Activated CD8-positive, alpha-beta memory T cell treated with anti-CD3 and anti-CD28 coated beads for 1 hour (primary cell): ENCODE results near the gene SF3A2.

Source experiments
- DNase-seq, 2 donors: peaks; one replicate each; pipeline ENCODE4 v3.0.0-alpha.2; 2020; ENCODE audit warnings: low read depth in 1 of 2; ENCODE audit errors: extremely low read depth in 1 of 2

The SF3A2 gene

DNA sequence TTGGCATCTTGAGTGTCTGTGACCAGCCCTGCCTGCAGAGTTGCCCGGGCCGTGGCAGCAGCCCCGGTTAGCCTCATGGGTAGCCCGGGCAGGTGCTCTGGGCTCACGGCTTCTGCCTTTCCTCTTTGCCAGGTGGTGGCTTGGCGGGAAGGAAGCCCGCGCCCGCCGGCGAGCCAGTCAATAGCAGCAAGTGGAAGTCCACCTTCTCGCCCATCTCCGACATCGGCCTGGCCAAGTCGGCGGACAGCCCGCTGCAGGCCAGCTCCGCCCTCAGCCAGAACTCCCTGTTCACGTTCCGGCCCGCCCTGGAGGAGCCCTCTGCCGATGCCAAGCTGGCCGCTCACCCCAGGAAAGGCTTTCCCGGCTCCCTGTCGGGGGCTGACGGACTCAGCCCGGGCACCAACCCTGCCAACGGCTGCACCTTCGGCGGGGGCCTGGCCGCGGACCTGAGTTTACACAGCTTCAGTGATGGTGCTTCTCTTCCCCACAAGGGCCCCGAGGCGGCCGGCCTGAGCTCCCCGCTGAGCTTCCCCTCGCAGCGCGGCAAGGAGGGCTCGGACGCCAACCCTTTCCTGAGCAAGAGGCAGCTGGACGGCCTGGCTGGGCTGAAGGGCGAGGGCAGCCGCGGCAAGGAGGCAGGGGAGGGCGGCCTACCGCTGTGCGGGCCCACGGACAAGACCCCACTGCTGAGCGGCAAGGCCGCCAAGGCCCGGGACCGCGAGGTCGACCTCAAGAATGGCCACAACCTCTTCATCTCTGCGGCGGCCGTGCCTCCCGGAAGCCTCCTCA is 10.4 kb upstream of the SF3A2 start:
- no peak for DNase-seq

DNA sequence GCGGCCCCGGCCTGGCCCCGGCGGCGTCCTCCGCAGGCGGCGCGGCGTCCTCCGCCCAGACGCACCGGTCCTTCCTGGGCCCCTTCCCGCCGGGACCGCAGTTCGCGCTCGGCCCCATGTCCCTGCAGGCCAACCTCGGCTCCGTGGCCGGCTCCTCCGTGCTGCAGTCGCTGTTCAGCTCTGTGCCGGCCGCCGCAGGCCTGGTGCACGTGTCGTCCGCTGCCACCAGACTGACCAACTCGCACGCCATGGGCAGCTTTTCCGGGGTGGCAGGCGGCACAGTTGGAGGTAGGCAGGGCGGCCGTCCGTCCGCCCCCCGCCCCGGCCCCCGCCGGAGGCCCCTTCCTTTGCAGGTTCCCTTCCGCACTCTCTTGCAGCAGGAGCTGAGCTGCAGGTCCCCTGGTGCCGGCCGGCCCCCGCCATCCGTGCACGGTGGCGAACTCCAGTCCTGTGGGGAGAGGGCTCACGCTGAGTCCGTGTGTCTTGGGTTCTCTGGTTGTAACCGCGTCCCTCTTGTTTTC is 9.7 kb upstream of the SF3A2 start:
- DNase-seq = no peak

DNA sequence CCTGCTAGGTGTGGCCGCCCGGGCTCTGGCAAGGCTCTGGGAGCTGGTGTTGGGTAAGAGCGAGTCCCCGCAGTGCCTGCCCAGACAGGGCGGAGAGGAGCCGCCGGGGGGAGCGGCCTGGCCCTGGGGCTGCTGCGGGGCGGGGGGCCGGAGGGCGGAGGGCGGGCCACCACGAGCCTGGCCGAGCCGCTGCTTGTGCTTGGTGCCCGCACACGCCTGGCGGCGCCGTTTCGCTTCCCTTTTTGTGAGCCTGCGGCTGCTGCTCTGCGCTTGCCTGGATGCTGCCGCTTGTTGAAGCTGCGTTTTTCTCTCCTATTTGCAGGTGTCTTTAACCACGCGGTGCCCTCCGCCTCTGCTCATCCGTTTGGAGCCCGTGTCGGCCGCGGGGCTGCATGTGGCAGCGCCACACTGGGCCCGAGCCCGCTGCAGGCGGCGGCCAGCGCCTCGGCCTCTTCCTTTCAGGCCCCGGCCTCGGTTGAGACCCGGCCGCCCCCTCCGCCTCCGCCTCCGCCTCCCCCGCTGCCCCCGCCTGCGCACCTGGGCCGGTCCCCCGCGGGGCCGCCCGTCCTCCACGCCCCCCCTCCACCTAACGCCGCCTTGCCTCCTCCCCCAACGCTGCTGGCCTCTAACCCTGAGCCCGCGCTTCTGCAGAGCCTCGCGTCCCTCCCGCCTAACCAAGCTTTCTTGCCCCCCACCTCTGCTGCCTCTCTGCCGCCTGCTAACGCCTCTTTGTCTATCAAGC is 9.0 kb upstream of the SF3A2 start:
- DNase-seq = no peak

DNA sequence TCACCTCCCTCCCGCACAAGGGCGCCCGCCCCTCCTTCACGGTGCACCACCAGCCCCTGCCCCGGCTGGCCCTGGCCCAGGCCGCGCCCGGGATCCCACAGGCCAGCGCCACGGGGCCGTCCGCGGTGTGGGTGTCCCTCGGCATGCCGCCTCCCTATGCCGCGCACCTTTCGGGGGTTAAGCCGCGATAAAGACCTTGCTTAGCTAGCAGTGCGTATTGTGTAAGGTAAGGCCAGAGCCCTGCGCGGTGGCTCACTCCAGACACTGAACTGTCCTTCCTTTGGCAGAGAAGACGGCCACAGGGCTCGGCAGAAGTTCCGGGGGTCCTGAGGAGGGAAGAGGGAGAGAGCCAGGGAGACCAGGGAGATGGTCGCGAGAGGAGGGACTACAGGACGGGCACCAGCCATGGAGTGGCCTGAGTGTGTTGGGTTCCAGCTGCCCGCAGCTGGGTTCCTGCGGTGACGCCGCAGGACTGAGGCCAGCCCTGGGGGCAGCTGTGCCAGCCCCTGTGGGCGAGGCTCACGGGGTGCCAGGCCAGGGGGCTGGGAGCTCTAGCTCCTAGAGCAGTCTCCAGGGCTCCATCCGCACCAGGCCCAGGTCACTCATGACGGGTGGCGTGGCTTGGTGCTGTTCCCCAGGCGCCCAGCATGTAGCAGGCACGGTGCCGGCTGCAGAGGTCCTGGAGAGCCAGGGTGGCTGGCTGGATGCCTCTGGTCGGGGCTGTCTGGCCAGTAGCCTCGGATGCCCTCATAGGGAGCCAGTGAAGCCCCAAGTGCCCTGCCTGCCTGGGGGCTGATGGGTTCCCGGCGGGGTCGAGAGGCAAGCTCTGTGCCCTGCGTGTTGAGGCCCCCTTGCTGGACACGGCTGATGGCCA is 8.2 kb upstream of the SF3A2 start:
- DNase-seq = no peak

DNA sequence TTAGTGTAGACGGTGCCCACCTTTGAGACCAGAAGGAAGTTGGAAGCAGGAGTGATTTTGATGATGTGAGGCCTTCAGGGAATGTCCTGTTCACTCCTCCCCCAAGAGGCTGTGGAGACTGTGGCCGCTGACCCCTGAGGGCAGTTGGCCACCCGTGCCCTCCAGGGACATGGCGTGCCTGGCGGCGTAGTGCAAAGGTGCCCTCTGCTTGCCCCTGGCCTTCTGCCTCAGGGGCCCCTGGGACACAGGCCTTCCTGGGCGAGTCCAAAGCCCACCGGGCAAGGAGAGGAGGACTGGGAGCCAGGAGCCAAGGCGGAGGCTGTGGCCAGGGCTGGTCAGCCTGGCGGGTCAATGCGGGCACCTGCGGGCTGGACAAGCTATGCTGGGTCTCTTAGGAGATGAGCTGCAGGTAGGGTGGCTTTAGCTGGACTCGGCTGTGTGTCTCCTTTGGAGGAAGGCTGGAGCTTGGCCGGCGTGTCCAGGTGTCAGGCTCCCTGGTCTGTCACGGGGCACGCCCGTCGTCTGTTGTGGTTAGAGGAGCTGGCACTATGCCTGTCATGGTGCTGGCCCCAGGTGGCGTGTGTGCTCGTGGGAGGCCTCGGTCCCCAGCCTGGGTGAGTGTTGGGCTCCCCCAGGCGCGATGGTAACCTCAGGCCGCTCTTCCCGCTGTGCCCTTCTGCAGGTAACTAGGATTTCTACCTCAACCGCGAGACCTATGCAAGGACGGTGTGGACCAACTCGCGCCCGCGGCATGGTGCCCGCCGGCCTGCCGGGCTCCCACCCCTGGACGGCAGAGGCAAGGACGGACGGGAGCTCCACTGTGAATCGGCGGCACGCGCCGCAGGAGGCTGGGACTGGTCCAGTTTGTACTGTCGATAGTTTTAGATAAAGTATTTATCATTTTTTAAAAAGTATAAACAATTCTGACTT is 7.3 kb upstream of the SF3A2 start:
- no peak for DNase-seq

DNA sequence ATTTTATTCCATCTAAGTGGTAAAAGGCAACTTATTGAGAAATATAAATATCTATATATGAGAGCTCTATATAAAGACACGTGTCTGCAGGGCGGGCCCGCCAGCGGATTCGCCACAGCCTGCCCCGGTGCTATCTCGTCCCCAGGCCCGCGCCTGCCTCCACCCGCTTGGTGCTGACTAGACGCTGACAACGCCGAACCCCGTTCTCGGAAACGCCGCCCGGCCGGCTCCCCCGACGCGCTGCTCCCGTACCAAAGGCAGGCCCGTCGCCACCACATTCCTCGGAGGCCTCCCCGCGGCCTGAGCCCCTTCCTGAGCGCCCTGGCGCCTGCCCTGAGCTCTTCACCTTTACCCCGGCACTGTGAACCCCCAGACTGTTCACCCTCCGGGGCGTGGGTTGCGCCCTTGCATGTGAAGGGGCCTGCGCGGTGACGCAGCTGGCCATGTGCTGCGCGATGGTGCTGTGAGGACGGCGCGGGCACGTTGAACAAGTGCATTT is 6.5 kb upstream of the SF3A2 start:
- no peak for DNase-seq

DNA sequence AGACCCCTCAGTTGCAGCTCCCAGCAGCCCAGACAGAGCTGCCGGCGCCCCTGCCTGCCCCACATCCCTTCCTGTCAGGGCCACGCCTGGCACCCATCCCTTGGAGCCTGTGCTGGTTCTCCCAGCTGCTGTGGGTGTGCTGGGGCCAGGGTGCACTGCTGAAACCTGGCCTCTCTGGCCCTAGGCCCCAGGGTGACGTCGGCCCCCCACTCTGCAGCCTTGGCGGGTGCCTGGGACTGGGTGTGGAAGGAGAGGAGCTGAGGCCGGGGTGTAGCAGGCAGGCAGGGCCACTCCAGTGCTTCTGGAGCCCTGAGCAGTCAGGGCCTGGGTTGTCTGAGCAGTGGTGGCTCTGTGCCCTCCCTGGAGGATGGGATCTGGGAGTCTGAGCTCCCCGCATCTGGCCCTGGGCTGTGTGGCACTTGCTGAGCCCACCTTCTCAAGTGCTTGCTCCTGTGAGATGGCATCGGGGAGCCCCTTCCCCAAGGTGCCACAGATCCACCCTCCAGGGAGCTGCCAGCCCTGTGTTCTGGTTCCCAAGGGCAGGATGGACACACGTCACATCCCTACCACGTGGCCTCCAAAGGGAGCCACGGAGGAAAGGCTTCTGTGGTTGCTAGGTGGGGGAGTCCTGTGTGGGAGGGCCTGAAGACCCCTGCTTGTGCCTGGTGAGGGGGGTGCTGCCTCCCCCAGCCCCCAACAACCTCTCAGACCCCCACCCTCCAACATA is 5.7 kb upstream of the SF3A2 start:
- no peak for DNase-seq

DNA sequence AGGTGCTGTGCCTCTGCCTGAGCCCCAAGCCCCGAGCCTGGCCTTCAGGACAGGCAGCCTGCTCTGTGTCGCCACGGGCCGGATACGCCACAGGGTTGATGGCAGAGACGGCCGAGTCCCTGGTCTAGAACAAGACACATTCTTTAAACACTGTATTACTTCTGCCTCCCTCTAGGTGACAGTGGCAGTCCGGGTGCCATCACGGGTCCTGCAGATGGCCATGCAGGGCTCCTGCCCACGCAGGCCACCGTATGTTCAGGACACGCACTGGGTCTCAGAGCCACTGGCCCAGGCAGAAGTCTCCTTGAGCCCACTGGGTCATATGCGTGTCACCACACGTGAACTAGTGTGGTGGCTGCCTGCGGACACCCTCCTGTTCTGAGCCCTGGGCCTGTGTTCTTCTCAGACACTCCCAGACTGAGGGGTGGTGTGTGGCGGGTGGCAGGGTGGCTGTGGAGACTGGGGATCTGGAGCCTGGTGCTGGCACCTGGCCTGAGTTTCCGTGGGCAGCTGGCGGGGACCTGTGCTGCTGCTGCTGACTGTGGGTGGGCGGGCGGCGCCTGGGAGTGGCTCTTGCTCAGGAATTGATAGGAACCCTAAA is 4.9 kb upstream of the SF3A2 start:
- DNase-seq = no peak

DNA sequence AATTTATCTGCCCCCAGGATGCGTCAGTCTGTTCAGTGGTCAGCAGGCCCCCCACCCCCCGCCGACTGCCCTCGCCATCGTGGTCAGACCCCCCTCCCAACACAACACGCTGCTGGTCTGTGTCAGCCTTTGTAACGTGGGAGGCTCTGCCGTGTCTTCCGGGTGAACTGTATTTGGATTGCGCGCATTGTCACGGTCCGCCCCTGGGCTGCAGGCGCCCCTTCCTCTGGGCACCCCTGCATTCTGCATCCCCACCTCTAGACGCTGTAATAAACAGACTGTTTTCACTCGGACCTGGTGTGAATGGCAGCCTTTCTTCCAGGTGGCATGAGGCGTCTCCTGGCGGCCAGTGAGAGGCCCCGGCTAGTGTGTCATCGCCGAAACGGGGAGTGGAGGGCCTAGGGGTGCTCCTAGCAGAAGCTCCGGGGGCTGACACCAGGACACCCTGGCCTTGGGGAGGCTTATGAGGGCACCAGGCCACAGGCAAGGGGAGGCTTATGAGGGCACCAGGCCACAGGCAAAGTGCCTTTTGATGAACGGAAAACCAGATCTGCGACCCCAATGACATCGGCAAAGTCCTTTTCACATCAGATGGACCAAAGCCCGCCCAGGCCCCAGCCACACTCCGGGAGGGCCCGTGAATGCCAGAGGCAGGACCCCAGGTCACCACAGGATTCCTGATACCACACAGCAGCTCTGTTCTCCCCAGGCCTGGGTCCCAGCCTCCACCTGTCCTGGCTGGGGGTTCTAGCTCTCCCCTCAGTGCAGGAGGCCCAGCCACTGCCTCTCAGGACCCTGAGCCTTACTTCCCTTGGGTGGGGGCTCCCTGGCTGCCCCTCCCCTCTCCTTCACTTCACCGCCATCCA is 4.1 kb upstream of the SF3A2 start:
- DNase-seq = no peak

DNA sequence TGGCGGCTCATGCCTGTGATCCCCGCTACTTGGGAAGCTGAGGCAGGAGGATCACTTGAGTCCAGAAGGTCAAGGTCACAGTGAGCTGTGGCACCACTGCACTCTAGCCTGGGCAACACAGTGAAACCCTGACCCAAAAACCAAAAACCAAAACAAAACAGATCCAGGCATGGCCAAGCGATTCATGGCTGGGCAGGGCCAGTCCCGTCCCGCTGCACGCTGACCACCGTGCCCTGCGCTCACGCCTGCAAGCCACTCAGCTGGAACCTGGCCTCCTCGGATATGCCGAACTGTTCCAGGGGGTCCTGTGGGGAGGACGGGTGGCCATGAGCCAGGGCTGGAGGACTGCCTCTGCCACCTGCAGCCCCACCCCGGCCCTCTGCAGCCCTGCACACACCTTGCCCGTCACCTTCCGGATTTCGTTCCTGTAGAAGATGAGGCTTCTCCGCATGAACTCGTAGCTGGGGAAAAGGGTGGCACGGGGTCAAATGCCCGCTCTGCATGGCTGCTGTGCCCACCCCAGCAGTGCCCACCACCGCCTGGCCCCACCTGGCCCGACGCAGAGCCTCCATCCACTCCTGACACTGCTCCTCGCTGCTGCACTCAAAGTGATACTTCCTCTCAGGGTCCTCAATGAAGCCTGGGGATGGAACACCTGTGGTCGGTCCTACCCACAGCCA is 2.9 kb upstream of the SF3A2 start:
- no peak for DNase-seq

DNA sequence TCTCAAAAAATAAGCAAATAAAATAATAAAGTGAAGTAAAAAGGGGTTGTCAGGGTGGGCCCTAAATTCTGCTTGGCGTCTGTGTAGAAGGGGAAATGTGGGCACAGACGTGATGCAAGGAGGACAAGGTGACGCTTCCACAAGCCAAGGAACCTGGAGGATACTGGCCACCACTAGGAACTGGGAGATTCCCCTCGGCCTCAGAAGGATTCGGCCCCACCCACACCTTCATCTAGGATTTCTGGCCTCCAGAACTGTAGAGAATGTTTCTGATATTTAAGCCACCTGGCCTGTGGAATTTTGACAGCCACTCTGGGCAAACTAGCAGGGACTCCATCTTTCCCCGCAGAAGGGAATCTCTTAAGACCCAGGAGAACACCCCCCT is 1.6 kb upstream of the SF3A2 start:
- no peak for DNase-seq

DNA sequence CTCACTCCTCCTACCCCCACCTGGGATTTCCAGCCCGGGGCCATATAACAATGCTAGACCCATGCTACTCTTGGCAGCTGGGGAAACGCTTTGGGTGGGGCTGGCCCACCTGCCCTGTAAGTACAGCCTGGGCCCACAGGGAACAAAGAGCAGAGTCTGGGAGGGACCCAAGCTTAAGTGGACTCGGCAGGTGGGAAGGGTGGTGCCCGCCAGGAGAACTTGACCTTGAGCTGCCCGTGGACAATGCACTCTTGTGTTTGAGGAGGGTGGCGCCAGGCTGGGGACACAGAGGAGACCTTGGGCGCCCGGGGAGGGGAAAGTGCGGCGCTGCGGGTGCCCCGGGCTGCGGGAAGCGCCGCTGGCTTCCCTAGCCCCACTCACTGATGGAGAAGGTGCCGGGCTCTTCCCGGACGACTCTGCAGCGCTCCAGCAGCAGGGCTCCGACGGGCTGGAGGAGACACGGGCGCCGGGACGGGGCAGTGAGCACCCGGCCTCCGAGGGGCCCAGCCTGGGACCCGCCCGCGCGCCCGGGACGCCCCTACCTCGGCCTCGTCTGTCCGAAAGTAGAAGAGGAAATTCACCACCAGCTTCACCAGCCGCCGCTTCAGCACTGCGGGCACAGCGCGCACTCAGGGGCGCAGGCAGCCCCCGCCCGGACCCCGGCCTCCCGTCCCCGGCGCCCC is 1.1 kb upstream of the SF3A2 start:
- DNase-seq = no peak

DNA sequence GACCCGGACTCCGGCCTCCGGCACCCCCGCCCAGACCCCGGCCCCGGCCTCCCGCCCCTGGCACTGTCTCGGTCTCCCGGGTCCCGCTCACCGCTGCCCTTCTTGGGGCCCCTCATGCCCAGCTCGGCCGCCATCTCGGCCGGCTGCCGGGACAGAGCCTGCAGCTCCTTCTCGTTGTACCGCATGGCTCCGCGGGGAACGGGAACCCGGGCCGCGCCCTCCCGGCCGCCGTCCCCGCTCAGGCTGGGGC is 635 bp upstream of the SF3A2 start:
- DNase-seq = no peak

DNA sequence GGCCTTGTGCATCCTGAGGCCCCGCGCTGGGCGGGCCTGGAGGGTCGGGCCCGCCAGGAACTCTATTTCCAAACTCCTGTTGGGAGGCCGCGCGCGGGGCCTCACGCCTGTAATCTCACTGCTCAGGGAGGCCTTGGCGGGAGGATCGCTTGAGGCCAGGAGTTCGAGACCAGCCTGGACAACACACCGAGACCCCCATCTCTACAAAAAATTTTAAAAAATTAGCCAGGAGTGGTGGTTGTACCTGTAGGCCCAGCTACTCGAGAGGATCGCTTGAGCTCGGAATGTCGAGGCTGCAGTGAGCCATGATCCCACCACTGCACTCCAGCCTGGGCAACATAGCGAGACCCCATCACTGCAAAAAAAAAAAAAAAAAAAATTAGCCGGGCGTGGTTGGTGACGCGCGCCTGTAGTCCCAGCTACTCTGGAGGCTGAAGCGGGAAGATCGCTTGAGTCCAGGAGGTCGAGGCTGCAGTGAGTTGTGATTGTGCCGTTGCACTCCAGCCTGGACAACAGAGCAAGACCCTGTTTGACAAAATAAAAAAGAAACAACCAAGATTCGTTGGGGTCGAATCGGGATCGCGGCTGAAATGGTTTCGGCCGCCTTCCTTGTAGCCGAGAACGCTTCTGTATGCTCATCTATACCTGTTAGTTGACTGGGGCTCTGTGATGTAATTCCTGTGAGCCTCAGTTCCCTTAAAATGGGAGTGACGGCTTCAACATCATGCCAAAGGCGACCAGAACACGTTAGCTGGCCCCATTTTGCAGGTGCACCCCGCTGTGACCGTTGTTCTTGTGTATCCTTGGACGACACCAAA is 636 bp downstream of the SF3A2 start:
- DNase-seq = no peak

DNA sequence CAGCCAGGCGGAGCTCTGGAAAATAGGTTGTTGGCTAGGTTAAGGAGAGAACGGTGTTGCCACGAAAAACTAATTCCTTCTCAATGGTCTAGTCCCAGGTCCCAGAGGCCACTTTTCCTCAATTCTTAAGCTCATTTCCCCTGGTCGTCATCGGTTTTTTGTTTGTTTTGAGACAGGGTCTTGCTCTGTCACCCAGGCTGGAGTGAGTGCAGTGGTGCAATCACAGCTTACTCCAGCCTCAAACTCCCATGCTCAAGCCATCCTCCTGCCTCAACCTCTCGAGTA is 1.2 kb downstream of the SF3A2 start:
- DNase-seq = no peak

DNA sequence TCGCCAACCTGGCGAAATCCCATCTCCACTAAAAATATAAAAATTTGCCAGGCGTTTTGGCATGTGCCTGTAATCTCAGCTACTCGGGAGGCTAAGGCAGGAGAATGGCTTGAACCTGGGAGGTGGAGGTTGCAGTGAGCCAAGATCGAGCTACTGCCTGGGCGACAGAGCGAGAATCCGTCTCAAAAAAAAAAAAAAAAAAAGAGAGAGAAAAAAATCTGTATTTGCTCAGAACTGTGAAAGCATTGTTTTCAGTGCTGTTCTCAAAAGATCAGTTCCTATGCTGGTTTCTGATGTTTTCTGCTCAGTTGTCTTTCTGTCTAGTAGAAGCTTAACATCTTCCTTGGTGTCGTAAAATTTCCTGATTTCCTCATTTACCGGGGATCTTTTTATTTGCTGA is 2.5 kb downstream of the SF3A2 start:
- DNase-seq = no peak
